Activated CD4-positive, alpha-beta T cell treated with anti-CD3 and anti-CD28 coated beads for 4 hours (primary cell): ENCODE results near the gene OR8A1.
"Not testable (repeated sequence)": the region's sequence is repeated elsewhere in the genome, so short reads cannot be mapped to it uniquely, and the experiment has no call there.

Experiments
- DNase-seq, 2 donors: peaks; one replicate each; pipeline ENCODE4 v3.0.0-alpha.2; 2020

The OR8A1 gene

DNA sequence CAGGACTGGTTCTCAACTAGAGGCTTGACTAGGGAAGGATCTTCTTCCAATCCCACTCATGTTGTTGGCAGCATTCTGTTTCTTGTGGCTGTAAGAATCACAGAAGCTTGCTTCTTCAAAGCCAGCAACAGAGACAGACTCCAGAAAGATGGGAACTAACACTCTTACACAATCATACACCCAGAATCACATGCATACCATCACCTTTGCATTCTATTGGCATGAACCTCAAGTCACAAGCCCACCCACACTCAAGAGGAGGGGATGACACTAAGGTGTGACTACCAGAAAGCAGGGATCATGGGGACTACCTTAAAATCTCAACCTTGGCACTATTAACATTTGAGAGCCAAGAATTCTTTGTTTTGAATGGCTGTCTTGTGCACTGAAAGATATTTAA lies 27.8 kb downstream of the OR8A1 start:
- DNase-seq: no peak

DNA sequence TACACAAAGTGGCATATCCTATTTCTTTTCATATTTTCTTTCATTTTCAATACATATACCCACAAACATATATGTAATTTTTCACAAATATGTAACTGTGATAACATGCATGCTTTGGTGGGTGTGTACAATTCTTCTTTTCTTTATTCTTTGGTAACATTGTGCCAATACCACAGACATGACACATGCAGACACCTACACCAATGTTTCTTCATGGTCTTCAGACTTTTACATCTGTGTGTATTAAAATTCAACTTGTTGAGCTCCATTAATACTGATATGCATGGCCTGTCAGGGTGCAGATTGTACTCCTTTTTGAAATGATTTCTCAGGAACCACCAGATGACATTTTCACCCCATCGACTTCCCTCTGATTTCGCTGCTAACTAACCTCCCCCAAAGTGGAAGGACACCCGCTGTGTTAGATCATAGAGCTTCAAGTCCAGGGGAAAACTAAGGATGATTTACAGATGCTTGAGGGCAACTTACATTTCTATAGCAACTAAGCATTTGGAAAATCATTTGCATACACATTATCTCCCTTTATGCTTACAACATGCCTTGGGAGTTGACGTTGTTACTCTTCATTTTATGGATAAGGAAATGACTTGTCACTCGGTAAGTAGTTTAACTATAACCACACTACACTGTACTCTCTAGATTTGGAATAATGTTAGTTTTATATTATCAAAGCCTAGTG lies 31.0 kb downstream of the OR8A1 start:
- no peak for DNase-seq

GRCh38 chr11:124602193-124602592 lies 32.4 kb downstream of the OR8A1 start:
- DNase-seq: no peak

DNA sequence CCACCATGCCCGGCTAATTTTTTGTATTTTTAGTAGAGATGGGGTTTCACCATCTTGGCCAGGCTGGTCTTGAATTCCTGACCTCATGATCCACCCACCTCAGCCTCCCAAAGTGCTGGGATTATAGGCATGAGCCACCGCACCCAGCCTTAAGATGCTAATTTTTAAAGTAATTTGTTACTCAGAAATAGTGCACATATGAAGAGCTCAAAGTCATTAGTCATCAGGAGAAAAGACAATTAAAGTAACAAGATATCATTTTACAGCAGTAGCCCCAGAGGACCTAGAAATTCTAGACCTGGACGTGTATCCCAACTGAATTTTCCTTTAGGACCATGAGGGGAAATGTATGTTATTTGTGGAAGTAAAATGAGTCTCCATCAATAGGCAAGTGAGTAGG lies 32.9 kb downstream of the OR8A1 start:
- not testable (repeated sequence) for DNase-seq

DNA sequence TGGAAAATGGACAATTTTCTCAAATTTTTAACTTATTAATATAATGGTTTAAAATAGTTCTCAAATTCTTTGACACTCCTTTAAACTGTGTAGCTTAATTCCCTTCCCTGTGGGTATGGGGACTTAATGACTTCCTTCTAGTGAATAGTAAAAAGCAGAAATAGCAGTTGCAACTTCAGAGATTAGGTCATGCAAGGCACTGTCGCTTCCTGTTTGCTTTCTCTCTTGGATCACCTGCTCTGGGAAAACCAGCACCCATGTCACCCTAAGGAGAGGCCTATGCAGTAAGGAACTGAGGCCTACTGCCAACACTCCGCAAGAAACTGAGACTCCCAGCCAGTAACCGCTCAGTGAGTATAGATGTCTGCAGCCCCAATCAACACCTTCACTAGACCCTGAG lies 35.9 kb downstream of the OR8A1 start:
- DNase-seq: no peak

GRCh38 chr11:124608147-124608546 lies 38.4 kb downstream of the OR8A1 start:
- DNase-seq: no peak

- DNase-seq: no peak
Measured at GRCh38 chr11:124610295-124610694, 40.5 kb downstream of the OR8A1 start.

DNA sequence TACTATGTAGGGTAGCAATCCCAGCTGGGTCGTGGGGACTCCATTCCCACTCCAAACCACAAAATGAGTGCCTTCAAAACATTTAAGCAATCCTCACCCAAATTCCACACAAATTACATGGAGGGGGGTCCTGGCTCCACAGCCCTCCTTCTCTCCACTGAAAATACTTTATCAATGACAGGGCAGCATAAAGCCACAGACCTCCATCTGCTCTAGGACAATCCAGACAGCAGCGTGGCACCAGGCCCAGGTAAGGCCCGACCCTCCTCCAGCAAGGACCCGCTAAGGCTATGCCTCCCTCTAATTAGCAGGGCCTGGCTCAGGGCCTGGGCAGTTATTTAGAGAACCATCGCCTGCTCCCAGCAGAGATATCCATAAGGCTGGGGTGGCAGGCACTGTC lies 41.3 kb downstream of the OR8A1 start, which contains the start of gene PANX3:
TSS of gene PANX3 (plus strand) at position 365 of the 400 bp plus-strand sequence. CDS start 129 bp downstream, outside the sequence.
- DNase-seq: no peak

GRCh38 chr11:124612045-124612444 lies 42.2 kb downstream of the OR8A1 start:
- DNase-seq: no peak

DNA sequence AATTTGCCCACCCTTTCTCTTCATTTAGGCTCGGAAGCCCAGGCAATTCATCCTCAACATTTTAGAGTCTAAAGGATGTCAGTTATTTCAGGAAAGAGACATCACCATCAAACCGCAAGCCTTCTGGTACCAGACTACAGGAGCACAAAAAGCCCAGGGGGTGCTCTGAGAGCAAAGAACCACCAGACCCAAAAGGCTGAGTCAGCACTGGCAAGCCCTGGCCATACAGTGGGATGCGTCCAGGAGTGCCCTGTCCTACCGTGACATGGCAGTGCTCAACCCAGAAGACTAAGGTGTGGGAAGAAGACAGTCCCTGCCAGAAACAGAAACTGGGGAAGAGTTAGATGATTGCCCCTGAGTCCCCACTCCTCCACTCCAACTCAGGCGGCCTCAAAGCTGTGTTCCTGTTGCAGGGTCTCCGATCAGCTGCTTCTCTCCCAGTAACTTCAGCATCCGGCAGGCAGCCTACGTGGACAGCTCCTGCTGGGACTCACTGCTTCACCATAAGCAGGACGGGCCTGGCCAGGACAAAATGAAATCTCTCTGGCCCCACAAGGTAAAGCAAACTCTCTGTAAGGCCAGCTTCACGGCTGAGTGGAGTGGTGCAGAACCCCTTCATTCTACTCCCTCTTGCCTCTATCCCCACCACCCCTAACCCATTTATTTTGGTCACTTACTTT lies 42.9 kb downstream of the OR8A1 start:
- DNase-seq: no peak

GRCh38 chr11:124618863-124619262 lies 49.1 kb downstream of the OR8A1 start:
- DNase-seq: no peak
